RWPE2 (cell line): ENCODE results near the gene HEPN1.

Experiments
- ATAC-seq: fragments of 200-7000 bp; cut with Tn5 transposase; 3 replicates; pipeline ENCODE4 v1.9.1; 2021; ENCODE audit warnings: low read depth
- DNase-seq: peaks from one replicate; pipeline ENCODE4 v3.0.0-alpha.2; 2020; ENCODE audit warnings: low spot score
- H3K27ac ChIP-seq: fragments of 450-650 bp; 2 replicates; pipeline ENCODE4 v1.5.1; 2017; ENCODE audit warnings: mild to moderate bottlenecking; ENCODE audit not compliant: poor library complexity, severe bottlenecking
- H3K27me3 ChIP-seq: fragments of 250-450 bp; sonication (Bioruptor Pico); 2 replicates; pipeline ENCODE4 v1.5.1; 2021; ENCODE audit warnings: mild to moderate bottlenecking, moderate library complexity; ENCODE audit not compliant: insufficient read depth, poor library complexity, severe bottlenecking
- H3K36me3 ChIP-seq: fragments of 250-450 bp; sonication (Bioruptor Pico); 2 replicates; pipeline ENCODE4 v1.5.1; 2020; ENCODE audit warnings: low read depth, mild to moderate bottlenecking, moderate library complexity
- H3K4me1 ChIP-seq: fragments of 250-450 bp; sonication (Bioruptor Pico); 2 replicates; pipeline ENCODE4 v1.5.1; 2021; ENCODE audit warnings: mild to moderate bottlenecking, moderate library complexity; ENCODE audit not compliant: insufficient read depth, poor library complexity, severe bottlenecking
- H3K4me3 ChIP-seq: fragments of 250-450 bp; sonication (Bioruptor Pico); 2 replicates; pipeline ENCODE4 v1.5.1; 2021; ENCODE audit warnings: mild to moderate bottlenecking, moderate library complexity; ENCODE audit not compliant: severe bottlenecking
- H3K9me3 ChIP-seq: fragments of 250-450 bp; sonication (Bioruptor Pico); 2 replicates; pipeline ENCODE4 v1.5.1; 2021; ENCODE audit warnings: mild to moderate bottlenecking, moderate library complexity; ENCODE audit not compliant: severe bottlenecking
- TF ChIP-seq, protein P1 (sequence below): fragments of 450-650 bp; IDR thresholded peaks from one replicate; pipeline ENCODE4 v1.5.1; 2017; ENCODE audit warnings: mild to moderate bottlenecking, moderate library complexity; ENCODE audit not compliant: poor library complexity, severe bottlenecking

The HEPN1 gene

GRCh38 chr11:124946735-124947141 is 27.7 kb downstream of the HEPN1 start:
- TF ChIP-seq, protein P1, sequence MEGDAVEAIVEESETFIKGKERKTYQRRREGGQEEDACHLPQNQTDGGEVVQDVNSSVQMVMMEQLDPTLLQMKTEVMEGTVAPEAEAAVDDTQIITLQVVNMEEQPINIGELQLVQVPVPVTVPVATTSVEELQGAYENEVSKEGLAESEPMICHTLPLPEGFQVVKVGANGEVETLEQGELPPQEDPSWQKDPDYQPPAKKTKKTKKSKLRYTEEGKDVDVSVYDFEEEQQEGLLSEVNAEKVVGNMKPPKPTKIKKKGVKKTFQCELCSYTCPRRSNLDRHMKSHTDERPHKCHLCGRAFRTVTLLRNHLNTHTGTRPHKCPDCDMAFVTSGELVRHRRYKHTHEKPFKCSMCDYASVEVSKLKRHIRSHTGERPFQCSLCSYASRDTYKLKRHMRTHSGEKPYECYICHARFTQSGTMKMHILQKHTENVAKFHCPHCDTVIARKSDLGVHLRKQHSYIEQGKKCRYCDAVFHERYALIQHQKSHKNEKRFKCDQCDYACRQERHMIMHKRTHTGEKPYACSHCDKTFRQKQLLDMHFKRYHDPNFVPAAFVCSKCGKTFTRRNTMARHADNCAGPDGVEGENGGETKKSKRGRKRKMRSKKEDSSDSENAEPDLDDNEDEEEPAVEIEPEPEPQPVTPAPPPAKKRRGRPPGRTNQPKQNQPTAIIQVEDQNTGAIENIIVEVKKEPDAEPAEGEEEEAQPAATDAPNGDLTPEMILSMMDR: no peak
- ATAC-seq: peak; percentile 76
- Histone ChIP-seq H3K36me3 (no peaks in the 10 kb centered on the region), H3K9me3 (no peaks in the 10 kb centered on the region), H3K27me3 (no peaks in the 10 kb centered on the region), H3K4me3 (no peak overlapping the region), H3K27ac (peak overlapping the region; percentile 27), H3K4me1 (peaks cover 11% of the 10 kb centered on the region)
- DNase-seq: no peak

DNA sequence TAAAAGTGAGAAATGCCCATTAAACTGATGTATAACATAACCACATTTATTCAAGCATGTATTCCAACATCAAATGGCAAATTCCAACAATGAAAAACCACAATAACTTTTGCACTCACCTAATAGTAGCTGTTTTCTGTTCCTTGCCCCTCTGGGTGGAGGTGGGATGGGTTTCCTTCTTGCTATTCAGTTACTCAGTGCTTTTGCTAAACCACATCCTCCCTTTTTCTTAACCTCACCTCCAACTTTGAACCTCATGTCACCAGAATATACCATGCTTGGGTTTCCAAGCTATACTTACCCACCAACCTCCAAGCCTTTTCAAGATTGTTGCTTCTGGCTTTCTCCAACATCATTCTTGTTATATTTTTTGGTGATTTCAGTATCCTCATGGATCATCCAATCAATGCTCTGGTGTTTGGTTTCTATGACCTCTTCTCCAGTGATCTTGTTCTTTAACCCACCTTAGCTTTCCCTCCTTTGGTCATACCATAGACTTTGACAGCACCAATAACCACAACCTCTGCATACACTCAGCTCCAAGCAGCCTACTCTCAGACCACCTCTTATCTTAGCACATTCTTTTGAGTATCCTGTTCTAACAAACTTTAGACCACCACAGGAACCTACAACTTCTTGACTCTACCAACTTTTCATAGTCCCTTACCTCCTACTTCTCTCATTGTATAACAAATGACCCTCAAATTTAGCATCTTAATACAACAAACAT is 31.7 kb downstream of the HEPN1 start:
- H3K4me1 ChIP-seq: peaks cover 22% of the 10 kb centered on the region
- H3K27me3 ChIP-seq: no peaks in the 10 kb centered on the region
- no peak overlapping the region for H3K27ac ChIP-seq
- TF ChIP-seq, protein P1: no peak
- H3K4me3 ChIP-seq: no peak overlapping the region
- no peaks in the 10 kb centered on the region for H3K9me3 ChIP-seq
- ATAC-seq (no peak), DNase-seq (no peak)
- H3K36me3 ChIP-seq: no peaks in the 10 kb centered on the region

DNA sequence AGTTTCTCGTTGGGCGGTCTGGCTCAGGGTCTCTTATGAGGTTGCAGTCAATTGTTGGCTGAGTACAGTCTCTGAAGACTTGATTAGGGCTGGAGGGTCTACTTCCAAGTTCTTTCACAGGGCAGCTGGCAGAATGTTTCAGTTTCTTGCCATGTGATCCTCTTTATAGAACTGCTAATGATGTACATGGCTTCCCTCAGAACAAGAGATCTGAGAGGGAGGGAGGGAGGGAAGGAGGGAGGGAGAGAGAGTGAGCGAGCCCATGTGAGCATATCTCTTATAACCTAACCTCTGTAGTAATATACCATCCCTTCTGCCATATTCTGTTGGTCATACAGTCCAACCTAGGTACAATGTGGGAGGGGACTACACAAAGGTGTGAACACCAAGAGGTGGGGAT is 32.3 kb downstream of the HEPN1 start:
- no peak overlapping the region for H3K27ac ChIP-seq
- no peaks in the 10 kb centered on the region for H3K36me3 ChIP-seq
- H3K27me3 ChIP-seq: no peaks in the 10 kb centered on the region
- TF ChIP-seq, protein P1: no peak
- peaks cover 21% of the 10 kb centered on the region for H3K4me1 ChIP-seq
- H3K4me3 ChIP-seq: no peak overlapping the region
- no peak for ATAC-seq
- no peaks in the 10 kb centered on the region for H3K9me3 ChIP-seq
- no peak for DNase-seq

DNA sequence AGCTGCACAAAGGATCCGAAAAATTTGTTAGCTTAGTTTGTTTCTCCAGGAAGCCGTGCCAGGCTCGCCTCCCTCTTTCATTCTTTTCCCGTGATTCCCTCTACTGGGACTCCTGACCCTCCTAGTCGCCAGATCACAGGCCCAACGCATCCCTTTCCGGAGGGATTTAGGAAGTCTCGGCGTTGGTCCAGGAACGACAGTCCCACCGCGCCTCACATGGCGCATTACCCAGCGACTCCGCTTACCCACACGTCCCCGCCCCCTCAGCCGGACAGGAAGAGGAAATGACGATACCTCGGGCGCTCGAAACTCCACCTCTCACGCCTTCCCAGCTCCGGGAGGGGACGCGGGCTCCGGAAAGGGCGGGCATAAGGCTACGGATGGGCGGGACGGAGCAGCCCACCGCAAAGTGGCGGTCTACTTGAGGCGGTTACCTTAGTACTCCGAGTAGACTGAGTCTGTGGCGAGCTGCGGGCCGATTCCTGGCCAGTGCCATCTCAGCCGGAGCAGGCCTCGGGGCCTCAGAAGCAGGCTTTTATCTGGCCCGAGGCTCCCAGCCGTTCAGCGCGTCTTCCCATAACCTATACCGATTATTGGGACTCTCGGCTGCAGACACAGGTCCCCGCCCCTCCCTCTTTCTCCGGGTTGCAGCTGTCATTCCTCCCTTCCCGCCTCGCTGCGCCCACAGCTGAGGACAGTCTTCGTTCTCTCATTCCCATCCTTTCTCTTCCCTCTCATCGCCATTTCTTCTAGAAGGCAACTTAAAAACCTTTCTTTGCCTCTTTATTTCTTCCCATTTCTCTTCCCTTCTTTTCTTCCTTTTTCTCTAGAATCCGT is 34.9 kb downstream of the HEPN1 start, which contains the start of gene CCDC15:
TSS of gene CCDC15 (plus strand) at position 450 of the 837 bp plus-strand sequence. CDS start 531 bp downstream, outside the sequence.
- H3K27ac ChIP-seq: peak within 1 kb of the TSS; percentile 33
- peaks cover 11% of the 10 kb centered on the region for H3K4me1 ChIP-seq
- peak within 1 kb of the TSS; percentile 49 for H3K4me3 ChIP-seq
- H3K27me3 ChIP-seq: no peaks in the 10 kb centered on the region
- H3K36me3 ChIP-seq: no peaks in the 10 kb centered on the region
- H3K9me3 ChIP-seq: no peaks in the 10 kb centered on the region
- TF ChIP-seq, protein P1: no peak
- ATAC-seq: peak; percentile 99
- peak; percentile 98 for DNase-seq
